NCI-H1930 (cell line): ENCODE results near the gene PIP4K2B.

Source experiments
- DNase-seq, 2 experiments: peaks; one replicate each; lab custom pipeline; 2025; lab: John Stamatoyannopoulos, UW

Gene PIP4K2B

GRCh38 chr17:38779965-38780752 is 19.2 kb downstream of the PIP4K2B start:
- no peak for DNase-seq

GRCh38 chr17:38777641-38778250 is 21.6 kb downstream of the PIP4K2B start:
- no peak for DNase-seq

- no peak for DNase-seq
Measured at GRCh38 chr17:38773258-38773657, 26.1 kb downstream of the PIP4K2B start.

GRCh38 chr17:38768417-38768816 is 30.9 kb downstream of the PIP4K2B start:
- DNase-seq = no peak

GRCh38 chr17:38766341-38766740 is 33.0 kb downstream of the PIP4K2B start:
- DNase-seq = no peak

- DNase-seq = no peak
Measured at GRCh38 chr17:38762231-38762630, 37.1 kb downstream of the PIP4K2B start.

- no peak for DNase-seq
Measured at GRCh38 chr17:38761612-38762011, 37.7 kb downstream of the PIP4K2B start.

- no peak for DNase-seq
Measured at GRCh38 chr17:38753071-38753506, 46.3 kb downstream of the PIP4K2B start.

- DNase-seq = peak; percentile 97 to 98
Measured at GRCh38 chr17:38752308-38753070, 46.9 kb downstream of the PIP4K2B start, which contains the start of gene PSMB3. Gene PSMB3 (plus strand): TSS chr17:38752741. CDS start chr17:38752827, 86 bp downstream.

- DNase-seq = peak; percentile 79 to 88
Measured at GRCh38 chr17:38751808-38752307, 47.5 kb downstream of the PIP4K2B start.

GRCh38 chr17:38751144-38751807 is 48.1 kb downstream of the PIP4K2B start:
- no peak for DNase-seq

- peak in 1 of 2 experiments; percentile 55 for DNase-seq
Measured at GRCh38 chr17:38750312-38751121, 48.8 kb downstream of the PIP4K2B start.

GRCh38 chr17:38750044-38750311 is 49.4 kb downstream of the PIP4K2B start:
- DNase-seq = no peak

- peak; percentile 63 for DNase-seq
Measured at GRCh38 chr17:38749223-38750043, 49.9 kb downstream of the PIP4K2B start.

- no peak for DNase-seq
Measured at GRCh38 chr17:38748892-38749222, 50.5 kb downstream of the PIP4K2B start.

- peak; percentile 81 to 86 for DNase-seq
Measured at GRCh38 chr17:38748149-38748891, 51.0 kb downstream of the PIP4K2B start, which contains the start of gene PCGF2. Gene PCGF2 (minus strand): TSS chr17:38748336. CDS start chr17:38740402, 7,934 bp downstream.

GRCh38 chr17:38747463-38748148 is 51.8 kb downstream of the PIP4K2B start:
- DNase-seq = peak in 1 of 2 experiments; percentile 33

GRCh38 chr17:38746849-38747462 is 52.4 kb downstream of the PIP4K2B start:
- no peak for DNase-seq
